Upper lobe of right lung (tissue), 1 donor: Measurements from ENCODE around the gene GABBR1. TPM values are rescaled to one million over a fixed set of nuclear protein-coding genes. Genes with fewer than 3 reads are reported as not detected.

ENCODE experiments used
- ATAC-seq: fragments of 200-7000 bp; cut with Tn5 transposase; one replicate; pipeline ENCODE4 v1.9.1; 2020; ENCODE audit warnings: mild to moderate bottlenecking, moderate library complexity
- DNase-seq: peaks from one replicate; pipeline ENCODE4 v3.0.0-alpha.2; 2020
- H3K27ac ChIP-seq: fragments of 200-600 bp; one replicate; pipeline ENCODE4 v1.8.0; 2022
- H3K27me3 ChIP-seq: fragments of 200-600 bp; one replicate; pipeline ENCODE4 v1.8.0; 2022; ENCODE audit warnings: mild to moderate bottlenecking
- H3K36me3 ChIP-seq: fragments of 200-600 bp; one replicate; pipeline ENCODE4 v1.8.0; 2022
- H3K4me1 ChIP-seq: fragments of 200-600 bp; one replicate; pipeline ENCODE4 v1.8.0; 2022
- H3K4me3 ChIP-seq: fragments of 200-600 bp; one replicate; pipeline ENCODE4 v1.8.0; 2022; ENCODE audit warnings: mild to moderate bottlenecking
- H3K9me3 ChIP-seq: fragments of 200-600 bp; one replicate; pipeline ENCODE4 v1.8.0; 2022
- CTCF ChIP-seq: fragments of 200-600 bp; IDR thresholded peaks from one replicate; pipeline ENCODE4 v1.8.0; 2022; ENCODE audit warnings: antibody characterized with exemption
- intact Hi-C: fragments of 100-400 bp; cut with DNase I; formaldehyde crosslinking; loops from one replicate; pipeline ENCODE4 v1.11.0; 2022
- total RNA-seq: library from RNA; stranded (reverse); fragmentation: NEBNext Ultra II Directional; extraction: Animal tissue kit (Norgen Biotek cat#: 25700); gene quantifications from one replicate; pipeline ENCODE4 v1.2.1, GENCODE V29; 2021
- donor health status: DM: no; HTN: yes; CAD: no; lungs with severe emphysema.

GABBR1 gene
- total RNA-seq, 1 donor from 2014 or later: 40.1 TPM

DNA sequence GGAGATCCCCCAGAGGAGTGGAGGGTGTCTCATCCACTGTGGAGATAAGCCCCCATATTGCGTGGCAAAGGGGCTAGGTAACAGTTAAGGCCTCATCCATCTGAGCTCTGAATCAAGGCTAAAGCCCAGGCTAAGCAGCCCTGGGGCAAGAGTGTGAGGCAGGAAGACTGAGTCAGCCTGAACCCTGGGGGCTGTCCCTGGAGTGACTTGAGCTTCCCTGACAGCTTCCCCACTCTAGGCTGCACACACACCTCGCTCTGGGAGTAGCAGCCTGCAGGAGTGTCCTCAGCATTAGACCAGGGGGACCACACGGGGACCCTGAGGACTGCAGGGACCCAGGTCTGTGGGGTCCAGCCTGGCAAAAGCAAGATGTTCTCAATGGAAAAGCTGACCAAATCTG, 101.3 kb downstream of the GABBR1 start:
- no peak for ATAC-seq
- H3K4me3 ChIP-seq: no peak overlapping the region
- no peak overlapping the region for H3K27ac ChIP-seq
- H3K27me3 ChIP-seq: no peaks in the 10 kb centered on the region
- TF ChIP-seq CTCF: no peak
- no peaks in the 10 kb centered on the region for H3K9me3 ChIP-seq
- no peak for DNase-seq
- intact Hi-C loops: no loop called here
- H3K4me1 ChIP-seq: no peaks in the 10 kb centered on the region
- no peaks in the 10 kb centered on the region for H3K36me3 ChIP-seq

DNA sequence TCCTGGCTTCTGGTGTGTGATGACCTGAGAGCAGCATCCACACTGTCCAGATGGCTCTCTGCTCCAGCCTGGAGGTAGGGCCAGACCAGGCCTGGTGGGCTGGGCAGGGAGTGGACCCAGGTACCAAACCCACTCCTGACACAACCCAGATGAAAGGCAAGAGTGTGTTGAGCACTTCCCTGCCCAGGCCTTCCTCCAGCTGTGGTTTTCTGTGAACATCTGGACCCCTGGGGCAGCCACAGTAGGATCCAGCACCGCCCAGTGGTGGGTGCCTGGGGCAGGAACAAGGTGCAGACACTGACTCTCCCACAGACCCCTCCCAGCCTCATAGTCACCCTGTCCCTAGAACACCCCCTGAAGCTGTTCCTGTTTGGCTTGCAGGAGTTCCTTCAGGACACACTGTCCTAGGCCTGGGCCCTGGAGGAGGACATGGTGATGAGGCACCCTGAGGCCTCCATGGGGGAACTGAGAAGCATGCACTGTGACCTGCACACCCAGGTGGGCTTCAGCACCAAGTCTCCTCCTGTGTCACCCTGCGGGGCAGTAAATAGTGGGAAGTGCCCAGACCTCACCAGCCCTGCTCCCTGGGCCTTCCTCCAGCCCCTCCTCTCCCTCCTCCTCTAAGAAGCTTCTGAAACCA, 102.2 kb downstream of the GABBR1 start:
- no peak for TF ChIP-seq CTCF
- H3K27ac ChIP-seq: no peak overlapping the region
- ATAC-seq: no peak
- DNase-seq: no peak
- no peaks in the 10 kb centered on the region for H3K4me1 ChIP-seq
- no peaks in the 10 kb centered on the region for H3K36me3 ChIP-seq
- no peak overlapping the region for H3K4me3 ChIP-seq
- H3K9me3 ChIP-seq: no peaks in the 10 kb centered on the region
- no peaks in the 10 kb centered on the region for H3K27me3 ChIP-seq
- intact Hi-C loops: no loop called here

GRCh38 chr6:29529956-29530355, 103.0 kb downstream of the GABBR1 start:
- H3K27ac ChIP-seq: no peak overlapping the region

GRCh38 chr6:29528988-29529560, 103.9 kb downstream of the GABBR1 start:
- Histone ChIP-seq H3K27ac (no peak overlapping the region), H3K4me3 (no peak overlapping the region), H3K4me1 (no peaks in the 10 kb centered on the region), H3K27me3 (no peaks in the 10 kb centered on the region), H3K9me3 (no peaks in the 10 kb centered on the region), H3K36me3 (no peaks in the 10 kb centered on the region)
- no peak for TF ChIP-seq CTCF
- no peak for ATAC-seq
- intact Hi-C loops: no loop called here
- DNase-seq: no peak

More at GRCh38 chr6:29529956-29530355, 103.0 kb downstream of the GABBR1 start:
- H3K9me3 ChIP-seq: no peaks in the 10 kb centered on the region
- no peak for DNase-seq
- H3K27me3 ChIP-seq: no peaks in the 10 kb centered on the region
- H3K4me1 ChIP-seq: no peaks in the 10 kb centered on the region
- H3K4me3 ChIP-seq: no peak overlapping the region
- H3K36me3 ChIP-seq: no peaks in the 10 kb centered on the region
- no peak for ATAC-seq
- TF ChIP-seq CTCF: no peak
- intact Hi-C loops: no loop called here

GRCh38 chr6:29528300-29528931, 104.6 kb downstream of the GABBR1 start:
- no peaks in the 10 kb centered on the region for H3K27me3 ChIP-seq
- DNase-seq (no peak), ATAC-seq (no peak)
- no peak for TF ChIP-seq CTCF
- no peaks in the 10 kb centered on the region for H3K4me1 ChIP-seq
- H3K36me3 ChIP-seq: no peaks in the 10 kb centered on the region
- no peaks in the 10 kb centered on the region for H3K9me3 ChIP-seq
- intact Hi-C loops: no loop called here
- H3K4me3 ChIP-seq: no peak overlapping the region
- H3K27ac ChIP-seq: no peak overlapping the region
